Osteocyte (in vitro differentiated cells): ENCODE data around the gene PCDHGA11. TPM values are rescaled to one million over a fixed set of nuclear protein-coding genes. Genes with fewer than 3 reads are reported as not detected.
"Not testable (repeated sequence)": the region's sequence is repeated elsewhere in the genome, so short reads cannot be mapped to it uniquely, and the experiment has no call there.

ENCODE experiments used
- DNase-seq: peaks from one replicate; pipeline ENCODE4 v3.0.0; 2021; ENCODE audit warnings: mixed read lengths; ENCODE audit not compliant: unreplicated experiment; ENCODE audit errors: extremely low spot score
- H3K27ac Mint-ChIP-seq: one replicate; pipeline ENCODE4 v1.8.0; 2021; ENCODE audit warnings: mild to moderate bottlenecking, mixed read lengths; ENCODE audit not compliant: unreplicated experiment
- H3K27me3 Mint-ChIP-seq: one replicate; pipeline ENCODE4 v1.8.0; 2021; ENCODE audit warnings: mixed read lengths; ENCODE audit not compliant: unreplicated experiment
- H3K36me3 Mint-ChIP-seq: one replicate; pipeline ENCODE4 v1.8.0; 2021; ENCODE audit warnings: mixed read lengths; ENCODE audit not compliant: unreplicated experiment
- H3K4me1 Mint-ChIP-seq: one replicate; pipeline ENCODE4 v1.8.0; 2021; ENCODE audit warnings: mixed read lengths; ENCODE audit not compliant: unreplicated experiment
- H3K4me3 Mint-ChIP-seq: one replicate; pipeline ENCODE4 v1.8.0; 2021; ENCODE audit warnings: mild to moderate bottlenecking, moderate library complexity, mixed read lengths; ENCODE audit not compliant: unreplicated experiment
- H3K9me3 Mint-ChIP-seq: one replicate; pipeline ENCODE4 v1.8.0; 2021; ENCODE audit warnings: mixed read lengths; ENCODE audit not compliant: unreplicated experiment
- total RNA-seq: library from RNA; stranded (reverse); gene quantifications from 2 replicates; pipeline ENCODE4 v1.2.1, GENCODE V29; 2021
- TF ChIP-seq, protein P1 (sequence below): fragments of 200-600 bp; sonication (generic); IDR thresholded peaks from 2 replicates; pipeline ENCODE4 v1.5.0; 2021; ENCODE audit warnings: antibody characterized with exemption, mild to moderate bottlenecking, moderate library complexity

The PCDHGA11 gene
- total RNA-seq, 1 donor from 2014 or later = 2.2 TPM

DNA sequence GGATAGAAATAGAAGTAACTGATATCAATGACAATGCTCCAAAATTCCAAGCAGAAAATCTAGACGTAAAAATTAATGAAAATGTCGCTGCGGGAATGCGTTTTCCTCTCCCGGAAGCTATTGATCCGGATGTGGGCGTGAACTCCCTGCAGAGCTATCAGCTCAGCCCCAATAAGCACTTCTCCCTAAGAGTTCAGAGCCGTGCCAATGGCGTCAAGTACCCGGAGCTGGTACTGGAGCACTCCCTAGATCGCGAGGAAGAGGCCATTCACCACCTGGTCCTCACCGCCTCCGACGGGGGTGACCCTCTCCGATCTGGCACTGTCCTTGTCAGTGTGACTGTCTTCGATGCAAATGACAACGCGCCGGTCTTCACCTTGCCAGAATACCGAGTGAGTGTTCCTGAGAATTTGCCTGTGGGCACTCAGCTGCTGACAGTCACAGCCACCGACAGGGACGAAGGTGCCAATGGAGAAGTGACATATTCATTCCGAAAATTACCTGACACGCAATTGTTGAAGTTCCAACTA is 7.2 kb upstream of the PCDHGA11 start:
- Mint-ChIP-seq H3K4me1 (peaks cover 22% of the 10 kb centered on the region), H3K9me3 (peaks cover 31% of the 10 kb centered on the region), H3K27me3 (no peaks in the 10 kb centered on the region), H3K4me3 (peak overlapping the region; percentile 76), H3K27ac (peak overlapping the region; percentile 84), H3K36me3 (peaks cover 69% of the 10 kb centered on the region)
- TF ChIP-seq, protein P1, sequence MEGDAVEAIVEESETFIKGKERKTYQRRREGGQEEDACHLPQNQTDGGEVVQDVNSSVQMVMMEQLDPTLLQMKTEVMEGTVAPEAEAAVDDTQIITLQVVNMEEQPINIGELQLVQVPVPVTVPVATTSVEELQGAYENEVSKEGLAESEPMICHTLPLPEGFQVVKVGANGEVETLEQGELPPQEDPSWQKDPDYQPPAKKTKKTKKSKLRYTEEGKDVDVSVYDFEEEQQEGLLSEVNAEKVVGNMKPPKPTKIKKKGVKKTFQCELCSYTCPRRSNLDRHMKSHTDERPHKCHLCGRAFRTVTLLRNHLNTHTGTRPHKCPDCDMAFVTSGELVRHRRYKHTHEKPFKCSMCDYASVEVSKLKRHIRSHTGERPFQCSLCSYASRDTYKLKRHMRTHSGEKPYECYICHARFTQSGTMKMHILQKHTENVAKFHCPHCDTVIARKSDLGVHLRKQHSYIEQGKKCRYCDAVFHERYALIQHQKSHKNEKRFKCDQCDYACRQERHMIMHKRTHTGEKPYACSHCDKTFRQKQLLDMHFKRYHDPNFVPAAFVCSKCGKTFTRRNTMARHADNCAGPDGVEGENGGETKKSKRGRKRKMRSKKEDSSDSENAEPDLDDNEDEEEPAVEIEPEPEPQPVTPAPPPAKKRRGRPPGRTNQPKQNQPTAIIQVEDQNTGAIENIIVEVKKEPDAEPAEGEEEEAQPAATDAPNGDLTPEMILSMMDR = no peak
- no peak for DNase-seq

DNA sequence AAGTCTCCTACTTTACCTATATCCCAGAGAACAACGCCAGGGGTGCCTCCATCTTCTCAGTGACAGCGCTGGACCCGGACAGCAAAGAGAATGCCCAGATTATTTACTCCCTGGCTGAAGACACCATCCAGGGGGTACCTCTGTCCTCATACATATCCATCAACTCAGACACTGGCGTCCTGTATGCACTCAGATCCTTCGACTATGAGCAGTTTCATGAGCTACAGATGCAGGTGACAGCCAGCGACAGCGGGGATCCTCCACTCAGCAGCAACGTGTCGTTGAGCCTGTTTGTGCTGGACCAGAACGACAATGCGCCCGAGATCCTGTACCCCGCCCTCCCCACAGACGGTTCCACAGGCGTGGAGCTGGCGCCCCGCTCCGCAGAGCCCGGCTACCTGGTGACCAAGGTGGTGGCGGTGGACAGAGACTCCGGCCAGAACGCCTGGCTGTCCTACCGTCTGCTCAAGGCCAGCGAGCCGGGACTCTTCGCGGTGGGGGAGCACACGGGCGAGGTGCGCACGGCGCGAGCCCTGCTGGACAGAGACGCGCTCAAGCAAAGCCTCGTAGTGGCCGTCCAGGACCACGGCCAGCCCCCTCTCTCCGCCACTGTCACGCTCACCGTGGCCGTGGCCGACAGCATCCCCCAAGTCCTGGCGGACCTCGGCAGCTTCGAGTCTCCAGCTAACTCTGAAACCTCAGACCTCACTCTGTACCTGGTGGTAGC is 6.1 kb upstream of the PCDHGA11 start:
- H3K27me3 Mint-ChIP-seq, H3K27ac Mint-ChIP-seq, H3K4me3 Mint-ChIP-seq, DNase-seq: not testable (repeated sequence)
- Mint-ChIP-seq H3K36me3 (peaks cover 65% of the 10 kb centered on the region), H3K9me3 (peaks cover 34% of the 10 kb centered on the region), H3K4me1 (peaks cover 22% of the 10 kb centered on the region)

DNA sequence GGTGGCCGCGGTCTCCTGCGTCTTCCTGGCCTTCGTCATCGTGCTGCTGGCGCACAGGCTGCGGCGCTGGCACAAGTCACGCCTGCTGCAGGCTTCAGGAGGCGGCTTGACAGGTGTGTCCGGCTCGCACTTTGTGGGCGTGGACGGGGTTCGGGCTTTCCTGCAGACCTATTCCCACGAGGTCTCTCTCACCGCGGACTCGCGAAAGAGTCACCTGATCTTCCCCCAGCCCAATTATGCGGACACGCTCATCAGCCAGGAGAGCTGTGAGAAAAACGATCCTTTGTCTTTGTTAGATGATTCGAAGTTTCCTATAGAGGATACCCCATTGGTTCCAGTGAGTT is 5.6 kb upstream of the PCDHGA11 start:
- H3K27me3 Mint-ChIP-seq, H3K27ac Mint-ChIP-seq, H3K4me3 Mint-ChIP-seq, DNase-seq: not testable (repeated sequence)
- H3K36me3 Mint-ChIP-seq = peaks cover 67% of the 10 kb centered on the region
- peaks cover 32% of the 10 kb centered on the region for H3K9me3 Mint-ChIP-seq
- peaks cover 20% of the 10 kb centered on the region for H3K4me1 Mint-ChIP-seq

DNA sequence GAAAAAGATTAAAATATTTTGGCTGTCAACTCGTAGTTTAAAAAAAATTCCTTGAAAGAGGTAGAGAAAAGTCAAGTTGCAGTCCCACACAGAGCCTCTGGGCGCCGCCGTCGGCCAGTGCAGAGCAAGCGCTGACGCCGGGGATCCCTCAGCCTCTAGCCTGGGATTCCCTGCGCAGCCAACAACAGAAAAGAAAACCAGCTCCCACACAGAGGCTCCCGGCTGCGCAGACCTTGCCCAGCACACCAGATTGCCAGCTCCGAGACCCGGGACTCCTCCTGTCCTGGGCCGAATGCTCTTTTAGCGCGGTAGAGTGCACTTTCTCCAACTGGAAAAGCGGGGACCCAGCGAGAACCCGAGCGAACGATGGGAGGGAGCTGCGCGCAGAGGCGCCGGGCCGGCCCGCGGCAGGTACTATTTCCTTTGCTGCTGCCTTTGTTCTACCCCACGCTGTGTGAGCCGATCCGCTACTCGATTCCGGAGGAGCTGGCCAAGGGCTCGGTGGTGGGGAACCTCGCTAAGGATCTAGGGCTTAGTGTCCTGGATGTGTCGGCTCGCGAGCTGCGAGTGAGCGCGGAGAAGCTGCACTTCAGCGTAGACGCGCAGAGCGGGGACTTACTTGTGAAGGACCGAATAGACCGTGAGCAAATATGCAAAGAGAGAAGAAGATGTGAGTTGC is 3.2 kb upstream of the PCDHGA11 start, which contains the start of gene PCDHGB7:
PCDHGB7 (plus strand) TSS at position 184 of the 679 bp plus-strand sequence; CDS start at position 367, 183 bp downstream.
- Mint-ChIP-seq H3K4me3 (peak within 1 kb of the TSS; percentile 38), H3K9me3 (peaks cover 37% of the 10 kb centered on the region), H3K36me3 (peaks cover 71% of the 10 kb centered on the region), H3K27ac (peak within 1 kb of the TSS; percentile 71)
- TF ChIP-seq, protein P1 = peak; percentile 32
- DNase-seq, H3K4me1 Mint-ChIP-seq, H3K27me3 Mint-ChIP-seq: not testable (repeated sequence)

DNA sequence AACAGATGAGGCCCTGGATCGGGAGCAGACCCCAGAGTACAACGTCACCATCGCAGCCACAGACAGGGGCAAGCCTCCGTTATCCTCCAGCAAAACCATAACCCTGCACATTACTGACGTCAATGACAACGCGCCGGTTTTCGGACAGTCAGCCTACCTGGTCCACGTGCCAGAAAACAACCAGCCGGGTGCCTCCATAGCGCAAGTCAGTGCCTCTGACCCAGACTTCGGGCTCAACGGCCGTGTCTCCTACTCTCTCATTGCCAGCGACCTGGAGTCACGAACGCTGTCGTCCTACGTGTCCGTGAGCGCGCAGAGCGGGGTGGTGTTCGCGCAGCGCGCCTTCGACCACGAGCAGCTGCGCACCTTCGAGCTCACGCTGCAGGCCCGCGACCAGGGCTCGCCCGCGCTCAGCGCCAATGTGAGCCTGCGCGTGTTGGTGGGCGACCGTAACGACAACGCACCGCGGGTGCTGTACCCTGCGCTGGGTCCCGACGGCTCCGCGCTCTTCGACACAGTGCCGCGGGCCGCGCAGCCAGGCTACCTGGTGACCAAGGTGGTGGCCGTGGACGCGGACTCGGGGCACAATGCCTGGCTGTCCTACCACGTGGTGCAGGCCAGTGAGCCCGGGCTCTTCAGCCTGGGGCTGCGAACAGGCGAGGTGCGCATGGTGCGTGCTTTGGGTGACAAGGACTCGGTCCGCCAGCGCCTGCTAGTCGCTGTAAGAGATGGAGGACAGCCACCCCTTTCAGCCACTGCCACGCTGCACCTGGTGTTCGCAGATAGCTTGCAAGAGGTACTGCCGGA is 1.6 kb upstream of the PCDHGA11 start:
- Mint-ChIP-seq H3K27me3 (no peaks in the 10 kb centered on the region), H3K4me3 (no peak overlapping the region), H3K4me1 (no peaks in the 10 kb centered on the region), H3K9me3 (peaks cover 36% of the 10 kb centered on the region), H3K36me3 (peaks cover 64% of the 10 kb centered on the region), H3K27ac (no peak overlapping the region)
- TF ChIP-seq, protein P1 = no peak
- DNase-seq = no peak
